ENCODE measurements around the gene PACRG. TPM values are rescaled to one million over a fixed set of nuclear protein-coding genes. Genes with fewer than 3 reads are reported as not detected.

Gene PACRG
- total RNA-seq, 1 donor: 1.4 TPM

GRCh38 chr6:162680871-162681270, 46.9 kb upstream of the PACRG start:
- no peak for TF ChIP-seq CTCF (IDR thresholded peaks at IDR 0.05; ENCODE audit: extremely low read depth, low read depth, low read length)
- Histone ChIP-seq H3K9me3 (ENCODE audit: low read depth, low read length) (no peaks in the 10 kb centered on the region), H2AFZ (ENCODE audit: low read length) (no peak overlapping the region), H3K4me1 (ENCODE audit: insufficient read depth, low read length) (no peaks in the 10 kb centered on the region), H3K79me2 (ENCODE audit: insufficient read depth, low read length) (no peaks in the 10 kb centered on the region), H3K4me2 (ENCODE audit: insufficient read depth, low read length) (no peak overlapping the region), H4K20me1 (ENCODE audit: insufficient read depth, low read length) (no peaks in the 10 kb centered on the region), H3K27ac (ENCODE audit: low read depth, low read length) (no peak overlapping the region), H3K4me3 (ENCODE audit: insufficient read depth, low read length) (no peak overlapping the region), H3K27me3 (ENCODE audit: insufficient read depth, low read length) (no peaks in the 10 kb centered on the region), H3K36me3 (ENCODE audit: insufficient read depth, low read length) (no peaks in the 10 kb centered on the region)
- DNase-seq (ENCODE audit: insufficient read length, low spot score, missing footprints): no peak

- Histone ChIP-seq H3K79me2 (ENCODE audit: insufficient read depth, low read length) (no peaks in the 10 kb centered on the region), H3K4me3 (ENCODE audit: insufficient read depth, low read length) (no peak overlapping the region), H3K27me3 (ENCODE audit: insufficient read depth, low read length) (no peaks in the 10 kb centered on the region), H2AFZ (ENCODE audit: low read length) (no peak overlapping the region), H3K4me1 (ENCODE audit: insufficient read depth, low read length) (no peaks in the 10 kb centered on the region), H4K20me1 (ENCODE audit: insufficient read depth, low read length) (no peaks in the 10 kb centered on the region), H3K9me3 (ENCODE audit: low read depth, low read length) (no peaks in the 10 kb centered on the region), H3K27ac (ENCODE audit: low read depth, low read length) (no peak overlapping the region), H3K36me3 (ENCODE audit: insufficient read depth, low read length) (no peaks in the 10 kb centered on the region), H3K4me2 (ENCODE audit: insufficient read depth, low read length) (no peak overlapping the region)
- no peak for DNase-seq (ENCODE audit: insufficient read length, low spot score, missing footprints)
- no peak for TF ChIP-seq CTCF (IDR thresholded peaks at IDR 0.05; ENCODE audit: extremely low read depth, low read depth, low read length)
Observed at GRCh38 chr6:162681447-162681846, 46.3 kb upstream of the PACRG start.

- Histone ChIP-seq H3K79me2 (ENCODE audit: insufficient read depth, low read length) (no peaks in the 10 kb centered on the region), H3K27ac (ENCODE audit: low read depth, low read length) (no peak overlapping the region), H3K4me2 (ENCODE audit: insufficient read depth, low read length) (no peak overlapping the region), H2AFZ (ENCODE audit: low read length) (no peak overlapping the region), H3K27me3 (ENCODE audit: insufficient read depth, low read length) (no peaks in the 10 kb centered on the region), H3K9me3 (ENCODE audit: low read depth, low read length) (no peaks in the 10 kb centered on the region), H3K36me3 (ENCODE audit: insufficient read depth, low read length) (no peaks in the 10 kb centered on the region), H3K4me1 (ENCODE audit: insufficient read depth, low read length) (no peaks in the 10 kb centered on the region), H4K20me1 (ENCODE audit: insufficient read depth, low read length) (no peaks in the 10 kb centered on the region), H3K4me3 (ENCODE audit: insufficient read depth, low read length) (no peak overlapping the region)
- no peak for DNase-seq (ENCODE audit: insufficient read length, low spot score, missing footprints)
- no peak for TF ChIP-seq CTCF (IDR thresholded peaks at IDR 0.05; ENCODE audit: extremely low read depth, low read depth, low read length)
Observed at GRCh38 chr6:162683135-162683534, 44.6 kb upstream of the PACRG start.

GRCh38 chr6:162684052-162684451, 43.7 kb upstream of the PACRG start:
- Histone ChIP-seq H3K4me3 (ENCODE audit: insufficient read depth, low read length) (no peak overlapping the region), H3K36me3 (ENCODE audit: insufficient read depth, low read length) (no peaks in the 10 kb centered on the region), H3K9me3 (ENCODE audit: low read depth, low read length) (no peaks in the 10 kb centered on the region), H2AFZ (ENCODE audit: low read length) (no peak overlapping the region), H3K27ac (ENCODE audit: low read depth, low read length) (no peak overlapping the region), H3K4me1 (ENCODE audit: insufficient read depth, low read length) (no peaks in the 10 kb centered on the region), H4K20me1 (ENCODE audit: insufficient read depth, low read length) (no peaks in the 10 kb centered on the region), H3K4me2 (ENCODE audit: insufficient read depth, low read length) (no peak overlapping the region), H3K79me2 (ENCODE audit: insufficient read depth, low read length) (no peaks in the 10 kb centered on the region), H3K27me3 (ENCODE audit: insufficient read depth, low read length) (no peaks in the 10 kb centered on the region)
- DNase-seq (ENCODE audit: insufficient read length, low spot score, missing footprints): no peak
- TF ChIP-seq CTCF (IDR thresholded peaks at IDR 0.05; ENCODE audit: extremely low read depth, low read depth, low read length): no peak
